A549 treated with Mapracorat at 1 μM for 4 hours (cell line): ENCODE results near the gene SLC25A40. TPM values are rescaled to one million over a fixed set of nuclear protein-coding genes. Genes with fewer than 3 reads are reported as not detected.

ENCODE experiments used
- total RNA-seq: library from RNA; stranded (reverse); fragments of 200-300 nt; extraction: Qiagen RNA extraction; gene quantifications from 5 replicates; pipeline ENCODE4 v1.2.3, GENCODE V29; 2022

The SLC25A40 gene
- 5.7 to 10.1 TPM (median 9.1 TPM) in 5 replicates for total RNA-seq

GRCh38 chr7:87876040-87876868, at the start of gene SLC25A40, which contains the start of gene DBF4:
SLC25A40 (minus strand) TSS chr7:87876360; CDS start chr7:87858727, 17,633 bp downstream.
DBF4 (plus strand) TSS chr7:87876493; CDS start chr7:87876733, 240 bp downstream.

Other genes starting within 250 kb of the SLC25A40 start
- gene RUNDC3B, start 248.0 kb downstream of the SLC25A40 start, total RNA-seq = not detected in 5 replicates
- gene DBF4, start 133 bp upstream of the SLC25A40 start, total RNA-seq = 26.5 to 27.6 TPM (median 27.0 TPM) in 5 replicates
- 0.11 to 0.61 TPM (median 0.34 TPM) in 5 replicates for gene ADAM22, start 57.9 kb upstream of the SLC25A40 start, total RNA-seq